Bronchial epithelial cell (primary cell): ENCODE data around the gene C1QTNF3. TPM values are rescaled to one million over a fixed set of nuclear protein-coding genes. Genes with fewer than 3 reads are reported as not detected.
A peak's percentile ranks its signal among the peaks of the same experiment; 100 is the strongest.

ENCODE experiments used
- DNase-seq: peaks from one replicate; pipeline ENCODE4 v3.0.0-alpha.2; 2010; ENCODE audit warnings: low read depth
- FAIRE-seq: peaks from 2 replicates; lab custom pipeline; 2011; peaks lifted over from hg19 to GRCh38; lab: Jason Lieb, UNC
- H3K27me3 ChIP-seq: 2 replicates; pipeline ENCODE4 v1.5.1; 2011; ENCODE audit warnings: low read length; ENCODE audit not compliant: control insufficient read depth, insufficient read depth
- H3K36me3 ChIP-seq: 2 replicates; pipeline ENCODE4 v1.5.1; 2011; ENCODE audit warnings: low read length; ENCODE audit not compliant: control insufficient read depth, insufficient read depth
- H3K4me3 ChIP-seq: 2 replicates; pipeline ENCODE4 v1.5.1; 2011; ENCODE audit warnings: mild to moderate bottlenecking, low read depth, low read length, control low read depth
- CTCF ChIP-seq: IDR thresholded peaks from 2 replicates; pipeline ENCODE4 v1.5.1; 2011; ENCODE audit warnings: mild to moderate bottlenecking, moderate library complexity, low read length, control low read depth, inconsistent platforms; ENCODE audit not compliant: insufficient read depth, severe bottlenecking
- total RNA-seq: library from RNA; depleted of rRNA; stranded (reverse); fragments of >200 nt; gene quantifications from 2 replicates; pipeline ENCODE4 v1.2.1, GENCODE V29; 2014

Gene C1QTNF3
- total RNA-seq, 1 donor from 2014 or later = 0.26 TPM

GRCh38 chr5:34041247-34041972 lies 1.6 kb downstream of the C1QTNF3 start:
- FAIRE-seq (no peak), DNase-seq (no peak)
- H3K27me3 ChIP-seq = no peaks in the 10 kb centered on the region
- H3K36me3 ChIP-seq = no peaks in the 10 kb centered on the region
- TF ChIP-seq CTCF = no peak
- no peak overlapping the region for H3K4me3 ChIP-seq

GRCh38 chr5:34040472-34040871 lies 2.5 kb downstream of the C1QTNF3 start:
- FAIRE-seq = no peak
- DNase-seq = no peak
- Histone ChIP-seq H3K27me3 (no peaks in the 10 kb centered on the region), H3K36me3 (no peaks in the 10 kb centered on the region), H3K4me3 (no peak overlapping the region)
- no peak for TF ChIP-seq CTCF

- FAIRE-seq (peak; percentile 43), DNase-seq (no peak)
- no peaks in the 10 kb centered on the region for H3K36me3 ChIP-seq
- no peaks in the 10 kb centered on the region for H3K27me3 ChIP-seq
- H3K4me3 ChIP-seq = no peak overlapping the region
- TF ChIP-seq CTCF = no peak
These were observed 3.4 kb downstream of the C1QTNF3 start for GRCh38 chr5:34039398-34040157.

- DNase-seq = no peak
- Histone ChIP-seq H3K27me3 (no peaks in the 10 kb centered on the region), H3K36me3 (no peaks in the 10 kb centered on the region), H3K4me3 (no peak overlapping the region)
- no peak for FAIRE-seq
- TF ChIP-seq CTCF = no peak
These were observed 4.2 kb downstream of the C1QTNF3 start for GRCh38 chr5:34038838-34039237.

- Histone ChIP-seq H3K4me3 (no peak overlapping the region), H3K36me3 (no peaks in the 10 kb centered on the region), H3K27me3 (no peaks in the 10 kb centered on the region)
- TF ChIP-seq CTCF = no peak
- FAIRE-seq (no peak), DNase-seq (no peak)
These were observed 4.6 kb downstream of the C1QTNF3 start for GRCh38 chr5:34038390-34038789.

GRCh38 chr5:34037726-34038125 lies 5.3 kb downstream of the C1QTNF3 start:
- Histone ChIP-seq H3K4me3 (no peak overlapping the region), H3K27me3 (no peaks in the 10 kb centered on the region), H3K36me3 (no peaks in the 10 kb centered on the region)
- no peak for TF ChIP-seq CTCF
- FAIRE-seq (no peak), DNase-seq (no peak)
